Mesodermal cell (in vitro differentiated cells): ENCODE results near the gene FHOD3.

Source experiments
- H3K27ac ChIP-seq: 2 replicates; pipeline ENCODE4 v1.7.0; 2013; ENCODE audit warnings: mild to moderate bottlenecking, low read depth, low read length, moderate library complexity; ENCODE audit not compliant: severe bottlenecking
- H3K36me3 ChIP-seq: 2 replicates; pipeline ENCODE4 v1.7.1; 2013; ENCODE audit warnings: mild to moderate bottlenecking, low read length, moderate library complexity; ENCODE audit not compliant: control insufficient read depth, insufficient read depth
- H3K4me1 ChIP-seq: one replicate; pipeline ENCODE4 v1.7.1; 2013; ENCODE audit warnings: mild to moderate bottlenecking, low read length; ENCODE audit not compliant: insufficient read depth, control insufficient read depth, poor library complexity, severe bottlenecking
- H3K4me3 ChIP-seq: 2 replicates; pipeline ENCODE4 v1.7.0; 2013; ENCODE audit warnings: low read length, control low read depth, mild to moderate bottlenecking; ENCODE audit not compliant: insufficient read depth, poor library complexity, severe bottlenecking; ENCODE audit errors: extremely low read depth
- H3K9me3 ChIP-seq: 2 replicates; pipeline ENCODE4 v1.7.1; 2013; ENCODE audit warnings: mild to moderate bottlenecking, low read length, moderate library complexity; ENCODE audit not compliant: control insufficient read depth
- WGBS, 2 experiments: methylation state at CpG; one replicate each; pipeline ENCODE4 v1.1.5; 2013; ENCODE audit warnings: missing lambda C conversion rate in 2 of 2; ENCODE audit not compliant: insufficient coverage in 2 of 2; 5-methylcytosine and 5-hydroxymethylcytosine counted together

FHOD3 gene

GRCh38 chr18:36643061-36643460 lies 345.5 kb downstream of the FHOD3 start:
- H3K4me3 ChIP-seq, result no peak overlapping the region
- no peaks in the 10 kb centered on the region for H3K36me3 ChIP-seq
- 90% methylated on average over 2 of the region's 3 CpGs; no CpG with 5 or more reads in 1 of the 2 experiments for WGBS, 2 experiments
- no peaks in the 10 kb centered on the region for H3K9me3 ChIP-seq
- H3K27ac ChIP-seq, result no peak overlapping the region
- no peaks in the 10 kb centered on the region for H3K4me1 ChIP-seq

- WGBS, 2 experiments, result 71 to 94% methylated on average over 1 to 3 of the region's 3 CpGs
- H3K4me3 ChIP-seq, result no peak overlapping the region
- no peaks in the 10 kb centered on the region for H3K36me3 ChIP-seq
- H3K4me1 ChIP-seq, result no peaks in the 10 kb centered on the region
- H3K9me3 ChIP-seq, result no peaks in the 10 kb centered on the region
- no peak overlapping the region for H3K27ac ChIP-seq
Measured at GRCh38 chr18:36648803-36649202, 351.3 kb downstream of the FHOD3 start.

- no peaks in the 10 kb centered on the region for H3K36me3 ChIP-seq
- 80 to 90% methylated on average over 1 to 2 of the region's 3 CpGs for WGBS, 2 experiments
- no peaks in the 10 kb centered on the region for H3K9me3 ChIP-seq
- H3K4me1 ChIP-seq, result no peaks in the 10 kb centered on the region
- no peak overlapping the region for H3K27ac ChIP-seq
- H3K4me3 ChIP-seq, result no peak overlapping the region
Measured at GRCh38 chr18:36649205-36649604, 351.7 kb downstream of the FHOD3 start.

- Histone ChIP-seq H3K4me3 (no peak overlapping the region), H3K27ac (no peak overlapping the region), H3K9me3 (no peaks in the 10 kb centered on the region), H3K4me1 (no peaks in the 10 kb centered on the region), H3K36me3 (no peaks in the 10 kb centered on the region)
- WGBS, 2 experiments, result 50 to 54% methylated on average over 2 to 3 of the region's 3 CpGs
Measured at GRCh38 chr18:36650266-36650665, 352.8 kb downstream of the FHOD3 start.

- H3K36me3 ChIP-seq, result no peaks in the 10 kb centered on the region
- WGBS, 2 experiments, result 78 to 87% methylated on average over 4 to 6 of the region's 6 CpGs
- H3K4me3 ChIP-seq, result no peak overlapping the region
- H3K27ac ChIP-seq, result no peak overlapping the region
- no peaks in the 10 kb centered on the region for H3K4me1 ChIP-seq
- no peaks in the 10 kb centered on the region for H3K9me3 ChIP-seq
Measured at GRCh38 chr18:36650906-36651305, 353.4 kb downstream of the FHOD3 start.

- no peaks in the 10 kb centered on the region for H3K9me3 ChIP-seq
- no peak overlapping the region for H3K27ac ChIP-seq
- no peaks in the 10 kb centered on the region for H3K36me3 ChIP-seq
- WGBS, 2 experiments, result 87 to 93% methylated on average over 6 to 9 of the region's 10 CpGs
- H3K4me3 ChIP-seq, result no peak overlapping the region
- H3K4me1 ChIP-seq, result no peaks in the 10 kb centered on the region
Measured at GRCh38 chr18:36652503-36652902, 355.0 kb downstream of the FHOD3 start.

- no peaks in the 10 kb centered on the region for H3K9me3 ChIP-seq
- H3K4me1 ChIP-seq, result no peaks in the 10 kb centered on the region
- no peak overlapping the region for H3K27ac ChIP-seq
- WGBS, 2 experiments, result 62% methylated on average over 3 of the region's 8 CpGs; no CpG with 5 or more reads in 1 of the 2 experiments
- no peaks in the 10 kb centered on the region for H3K36me3 ChIP-seq
- H3K4me3 ChIP-seq, result no peak overlapping the region
Measured at GRCh38 chr18:36653141-36653869, 355.8 kb downstream of the FHOD3 start.

- H3K4me3 ChIP-seq, result no peak overlapping the region
- WGBS, 2 experiments, result 88 to 90% methylated on average over 5 to 6 of the region's 6 CpGs
- H3K27ac ChIP-seq, result no peak overlapping the region
- no peaks in the 10 kb centered on the region for H3K36me3 ChIP-seq
- H3K4me1 ChIP-seq, result no peaks in the 10 kb centered on the region
- H3K9me3 ChIP-seq, result no peaks in the 10 kb centered on the region
Measured at GRCh38 chr18:36653870-36654269, 356.4 kb downstream of the FHOD3 start.

GRCh38 chr18:36655074-36655473 lies 357.6 kb downstream of the FHOD3 start:
- no peaks in the 10 kb centered on the region for H3K36me3 ChIP-seq
- no peak overlapping the region for H3K27ac ChIP-seq
- no peak overlapping the region for H3K4me3 ChIP-seq
- WGBS, 2 experiments, result 93 to 97% methylated on average over 5 of the region's 6 CpGs
- no peaks in the 10 kb centered on the region for H3K4me1 ChIP-seq
- no peaks in the 10 kb centered on the region for H3K9me3 ChIP-seq

- no peaks in the 10 kb centered on the region for H3K4me1 ChIP-seq
- 54 to 89% methylated on average over 4 of the region's 4 CpGs for WGBS, 2 experiments
Measured at GRCh38 chr18:36655930-36656329, 358.4 kb downstream of the FHOD3 start.

GRCh38 chr18:36658611-36659010 lies 361.1 kb downstream of the FHOD3 start:
- Histone ChIP-seq H3K4me1 (no peaks in the 10 kb centered on the region), H3K9me3 (no peaks in the 10 kb centered on the region), H3K36me3 (no peaks in the 10 kb centered on the region), H3K4me3 (no peak overlapping the region), H3K27ac (no peak overlapping the region)
- no CpG with 5 or more reads among the region's 1 CpG for WGBS, 2 experiments

More at GRCh38 chr18:36655930-36656329, 358.4 kb downstream of the FHOD3 start:
- H3K4me3 ChIP-seq, result no peak overlapping the region
- no peak overlapping the region for H3K27ac ChIP-seq
- no peaks in the 10 kb centered on the region for H3K36me3 ChIP-seq
- no peaks in the 10 kb centered on the region for H3K9me3 ChIP-seq
